Glomerular endothelial cell (primary cell): ENCODE data around the gene EIF2AK3. TPM values are rescaled to one million over a fixed set of nuclear protein-coding genes. Genes with fewer than 3 reads are reported as not detected.

Source experiments
- DNase-seq: peaks from one replicate; pipeline ENCODE4 v3.0.0-alpha.2; 2011; ENCODE audit warnings: low read depth, low spot score; ENCODE audit errors: extremely low read depth
- total RNA-seq: library from RNA; depleted of rRNA; stranded (reverse); fragments of >200 nt; gene quantifications from 2 replicates; pipeline ENCODE4 v1.2.3, GENCODE V29; 2015

Gene EIF2AK3
- total RNA-seq, 1 donor from 2014 or later = 29.8 TPM

DNA sequence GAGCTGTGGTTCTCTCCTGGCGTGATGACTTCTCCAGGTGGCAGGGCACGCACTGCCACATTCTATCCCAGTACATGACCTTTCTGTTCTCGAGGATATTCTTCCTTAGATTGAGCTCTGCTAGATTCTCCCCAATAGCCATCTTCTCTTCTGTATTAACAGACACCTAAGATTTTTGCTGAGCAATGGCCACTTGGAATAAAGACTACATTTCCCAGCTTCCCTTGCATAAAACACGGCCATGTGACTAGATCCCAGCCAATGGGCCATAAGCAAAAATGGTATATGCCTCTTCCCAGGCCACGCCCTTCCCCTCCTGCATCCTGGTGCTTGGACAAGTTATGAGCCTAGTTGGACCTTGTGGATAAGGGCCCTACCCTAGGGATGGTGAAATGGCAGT is 82.1 kb downstream of the EIF2AK3 start:
- no peak for DNase-seq

DNA sequence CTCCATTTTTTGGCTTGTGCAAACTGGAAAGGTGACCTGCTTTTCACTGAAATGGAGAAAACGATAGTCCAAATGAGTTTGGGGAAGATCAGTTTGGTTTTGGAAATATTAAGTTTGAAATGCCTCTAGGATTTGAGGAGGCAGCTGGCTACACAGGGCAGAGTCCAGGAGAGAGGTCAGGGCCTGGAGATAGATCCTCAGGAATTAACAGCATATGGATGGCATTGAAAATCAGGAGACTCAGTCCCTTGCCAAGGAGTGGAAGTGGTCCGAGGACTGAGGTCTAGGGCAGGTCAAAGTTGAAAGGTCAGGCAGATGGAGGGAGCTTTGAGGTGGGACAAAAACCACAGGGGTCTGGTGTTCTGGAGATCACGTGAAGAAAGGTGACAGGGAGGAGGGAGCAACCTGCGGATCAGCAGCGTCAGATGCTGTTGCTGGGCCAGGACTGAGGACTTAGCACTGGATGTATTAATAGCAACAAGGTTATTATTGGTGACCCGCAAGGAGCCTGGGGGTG is 83.7 kb downstream of the EIF2AK3 start:
- no peak for DNase-seq

DNA sequence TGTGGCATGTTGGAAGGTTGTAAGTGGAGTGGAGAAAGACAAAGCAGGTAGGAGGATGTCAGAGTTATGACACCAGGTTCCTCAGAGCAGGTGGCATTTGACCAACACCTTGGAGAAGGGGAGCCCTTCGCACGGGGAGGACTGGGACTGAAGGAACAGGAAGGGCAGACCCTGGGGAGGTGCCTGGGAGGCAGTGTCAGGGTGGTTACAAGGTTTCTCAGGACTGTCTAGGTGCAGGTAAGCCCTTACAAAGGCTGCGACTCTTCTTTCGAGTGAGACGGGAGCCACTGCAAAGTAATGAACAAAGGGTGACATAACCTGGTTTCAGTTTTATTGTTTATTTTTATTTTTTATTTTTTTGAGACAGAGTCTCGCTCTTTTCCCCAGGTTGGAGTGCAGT is 84.6 kb downstream of the EIF2AK3 start:
- DNase-seq = no peak

DNA sequence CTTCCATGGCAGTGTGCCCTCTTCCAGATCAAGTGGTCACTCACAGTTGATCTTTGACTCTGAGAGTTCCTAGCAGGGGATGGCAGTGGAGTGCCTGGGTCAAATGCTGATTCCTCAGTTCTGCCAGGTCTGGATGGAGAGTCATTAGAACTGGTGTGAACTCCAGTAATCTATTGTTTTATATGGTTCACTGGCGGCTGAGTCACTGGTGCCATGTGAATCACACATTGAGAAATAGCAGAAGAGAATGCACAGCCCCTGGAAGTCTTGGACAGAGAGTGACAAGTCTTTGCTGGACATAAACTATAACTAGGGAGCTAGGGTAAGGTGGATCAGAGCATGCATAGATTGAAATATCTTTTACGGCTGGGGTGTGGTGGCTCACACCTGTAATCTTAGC is 86.9 kb downstream of the EIF2AK3 start:
- DNase-seq = no peak

DNA sequence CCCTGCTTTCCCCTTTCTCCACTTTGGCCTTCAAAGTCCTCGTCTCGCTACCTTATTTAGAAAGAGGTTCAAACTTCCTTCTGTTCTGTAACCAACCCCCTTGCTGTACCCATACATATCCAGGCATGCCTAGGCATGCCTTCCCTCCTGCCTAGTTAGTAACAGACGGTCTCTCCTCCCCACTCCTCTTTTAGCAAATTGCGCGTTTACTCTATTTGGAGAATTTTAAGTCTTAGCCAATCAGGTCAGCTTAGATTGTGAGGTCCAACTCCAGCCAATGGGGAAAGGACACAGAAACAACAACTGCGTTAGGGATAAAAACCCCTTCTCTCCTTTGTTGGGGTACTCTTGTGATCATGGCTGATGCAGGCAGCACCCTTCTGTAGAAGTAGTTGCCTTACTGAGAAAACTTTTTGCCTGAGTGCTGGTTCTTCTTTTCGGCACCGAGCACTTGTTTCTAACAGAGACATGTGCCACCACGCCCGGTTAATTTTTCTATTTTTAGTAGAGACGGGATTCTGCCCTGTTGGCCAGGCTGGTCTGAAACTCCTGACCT is 88.8 kb downstream of the EIF2AK3 start:
- no peak for DNase-seq

DNA sequence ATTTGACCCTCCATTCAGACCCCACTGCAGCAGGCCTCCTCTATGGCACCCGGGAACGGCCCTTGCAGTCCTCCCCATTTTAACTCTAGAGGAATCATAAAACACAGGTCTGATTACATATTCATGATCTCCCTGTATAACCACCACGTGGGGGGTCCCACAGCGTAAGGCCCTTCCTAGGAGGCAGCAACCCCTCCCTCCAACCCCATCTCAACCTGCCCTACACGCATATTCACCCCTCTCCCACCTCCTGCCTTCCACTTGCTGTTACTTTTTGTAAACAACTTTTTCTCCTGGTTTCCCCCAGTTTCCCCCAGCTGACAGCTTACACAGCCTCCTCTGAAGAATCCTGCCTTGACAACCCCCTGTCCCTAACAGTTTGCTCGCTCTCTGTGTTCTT is 89.6 kb downstream of the EIF2AK3 start:
- no peak for DNase-seq

DNA sequence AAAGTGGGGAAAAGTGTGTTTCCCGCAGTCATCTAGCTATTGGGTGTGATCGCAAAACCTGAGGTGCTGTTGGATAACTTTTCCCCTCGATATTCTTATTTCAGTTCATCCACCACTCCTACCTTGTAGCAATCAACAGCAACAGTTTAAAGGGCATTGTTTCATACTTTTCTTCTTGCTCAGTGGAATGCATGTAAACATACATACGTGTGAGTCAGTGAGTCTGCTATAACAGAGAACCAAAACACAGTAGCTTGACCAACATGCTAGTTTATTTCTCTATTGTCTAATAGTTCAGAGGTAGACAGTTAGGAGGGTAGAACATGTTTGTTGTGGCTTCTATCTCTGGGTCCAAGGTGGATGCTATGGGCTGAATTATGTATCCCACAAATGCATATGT is 97.2 kb downstream of the EIF2AK3 start:
- no peak for DNase-seq

DNA sequence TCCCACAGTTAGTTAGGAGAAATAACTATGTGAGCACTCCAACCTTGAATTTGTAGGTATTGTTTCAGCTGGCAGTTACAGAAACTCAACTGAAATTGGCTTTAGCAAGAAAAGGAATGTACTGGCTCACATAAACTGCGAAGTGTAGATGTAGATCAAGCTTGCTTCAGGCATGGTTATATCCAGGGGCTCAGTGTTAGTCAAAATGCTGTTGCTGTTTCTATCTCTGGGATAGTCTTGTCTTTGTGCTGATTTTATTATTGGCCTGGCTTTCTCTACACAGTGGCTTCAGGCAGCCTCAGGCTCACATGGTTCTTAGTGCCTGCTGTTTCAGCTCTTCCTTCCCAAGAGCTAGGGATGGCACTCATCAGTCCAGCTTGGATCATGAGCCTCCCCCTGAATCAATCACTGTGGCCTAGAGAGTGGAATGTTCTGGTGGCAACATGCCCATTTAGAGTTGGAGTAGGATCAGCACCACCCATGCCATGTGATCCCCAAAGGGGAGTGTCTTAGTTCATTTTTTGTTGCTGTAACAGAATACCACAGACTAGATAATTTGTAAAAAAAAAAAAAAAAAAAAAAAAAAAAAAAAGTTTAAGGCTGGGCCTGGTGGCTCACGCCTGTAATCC is 105.7 kb downstream of the EIF2AK3 start:
- DNase-seq = no peak

DNA sequence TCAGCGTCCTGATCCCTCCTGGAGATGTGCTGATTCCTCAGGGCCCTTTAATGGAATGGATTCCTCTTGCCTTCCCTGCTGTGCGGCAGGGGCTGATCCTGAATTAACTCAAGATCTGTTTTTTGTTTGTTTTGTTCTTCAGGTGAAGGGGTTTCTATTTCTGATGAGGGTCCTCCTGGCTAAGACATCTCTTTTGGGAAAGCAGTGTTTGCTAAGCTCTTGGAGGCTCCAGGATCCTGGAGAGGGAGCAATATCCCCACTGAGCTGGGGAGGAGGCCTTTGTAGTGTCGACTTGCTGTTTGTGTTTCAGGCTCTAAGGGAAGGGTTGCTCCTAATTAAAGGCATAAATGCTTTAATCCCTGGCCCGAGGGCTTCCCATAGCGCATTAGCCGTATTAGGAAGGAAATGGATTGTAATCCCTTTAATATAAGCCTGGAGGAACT is 109.5 kb downstream of the EIF2AK3 start:
- DNase-seq = no peak

Other genes starting within 250 kb of the EIF2AK3 start
- gene FOXI3, start 174.8 kb downstream of the EIF2AK3 start, total RNA-seq = not detected in 2 replicates
- gene RPIA, start 64.2 kb upstream of the EIF2AK3 start, total RNA-seq = 13.2 and 15.2 TPM in 2 replicates